HG02759 (cell line): Measurements from ENCODE around the gene GSG1L2.

Source experiments
- ATAC-seq: cut with Tn5 transposase; IDR thresholded peaks from one replicate; pipeline ENCODE4 v1.9.1; 2021; ENCODE audit warnings: mild to moderate bottlenecking, moderate library complexity; ENCODE audit not compliant: unreplicated experiment

GSG1L2 gene

DNA sequence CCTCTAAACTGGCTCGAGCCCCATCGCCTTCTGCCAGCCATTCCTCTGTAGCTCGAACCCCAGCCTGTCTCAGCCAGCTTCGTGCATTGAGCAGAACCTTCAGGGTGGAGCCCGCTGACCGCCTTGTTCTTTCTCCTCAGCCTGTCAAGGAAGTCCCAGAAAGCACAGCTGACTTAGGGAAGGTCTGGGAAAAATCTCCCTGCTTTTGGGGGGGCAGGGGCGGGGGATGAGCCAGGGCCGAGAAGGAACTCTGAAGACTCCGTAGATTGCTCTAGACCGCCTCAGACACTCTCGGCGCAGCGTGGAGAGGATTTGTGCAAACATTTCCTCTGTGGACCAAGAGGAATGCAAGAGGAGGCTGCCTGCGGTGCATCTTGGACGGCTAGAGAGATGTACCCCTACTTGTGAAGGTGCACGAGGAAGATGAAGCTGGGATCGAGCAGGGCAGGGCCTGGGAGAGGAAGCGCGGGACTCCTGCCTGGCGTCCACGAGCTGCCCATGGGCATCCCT, 3.8 kb upstream of the GSG1L2 start, which contains the start of gene GLP2R:
Gene GLP2R, plus strand, starts transcription at position 284 of the 510 bp plus-strand sequence. Its CDS starts 140 bp downstream, at position 424.
- ATAC-seq: no peak

DNA sequence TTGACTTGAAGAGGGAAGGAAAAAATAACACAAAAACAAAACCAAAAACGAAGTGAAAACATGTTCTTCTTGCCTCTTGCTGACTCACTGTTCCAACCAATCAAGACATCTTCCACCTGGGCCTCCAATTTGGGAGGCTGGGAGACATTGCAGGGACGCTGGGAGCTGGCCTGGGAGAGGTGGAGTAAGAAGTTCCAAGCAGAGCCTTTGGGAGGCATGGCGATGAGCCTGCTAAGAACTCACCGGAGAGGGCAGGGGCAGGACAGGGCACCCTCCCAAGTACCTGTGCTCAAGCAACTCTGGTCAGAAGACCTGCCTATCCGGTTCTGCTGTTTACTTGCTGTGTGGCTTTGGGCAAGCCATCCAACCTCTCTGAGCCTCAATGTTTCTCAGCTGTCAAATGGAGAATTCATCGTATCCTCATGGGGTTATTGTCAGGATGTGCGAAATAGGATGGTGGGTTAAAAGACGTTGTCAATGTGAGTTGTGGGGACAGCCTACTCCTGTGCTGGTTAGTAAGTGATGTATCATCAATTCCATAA, 3.0 kb upstream of the GSG1L2 start:
- no peak for ATAC-seq

DNA sequence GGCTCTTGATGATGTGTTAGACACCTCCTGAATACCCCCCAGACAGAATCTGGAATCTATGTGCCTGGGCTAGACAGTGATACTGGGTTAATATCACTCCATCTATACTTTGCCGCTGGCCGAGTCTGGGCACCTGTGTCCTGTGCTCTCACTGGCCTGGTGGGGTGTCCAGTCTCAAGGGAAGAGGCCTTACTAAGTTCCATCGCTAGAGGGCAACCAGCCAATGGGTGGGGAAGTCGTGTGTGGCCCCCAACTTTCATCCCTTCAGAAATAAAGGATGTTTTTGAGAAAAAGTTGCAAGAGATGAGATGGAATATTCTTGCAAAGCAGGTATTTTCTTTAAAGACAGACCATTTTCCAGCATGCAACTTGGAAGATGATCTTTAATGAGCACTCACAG, 2.2 kb upstream of the GSG1L2 start:
- ATAC-seq: no peak

DNA sequence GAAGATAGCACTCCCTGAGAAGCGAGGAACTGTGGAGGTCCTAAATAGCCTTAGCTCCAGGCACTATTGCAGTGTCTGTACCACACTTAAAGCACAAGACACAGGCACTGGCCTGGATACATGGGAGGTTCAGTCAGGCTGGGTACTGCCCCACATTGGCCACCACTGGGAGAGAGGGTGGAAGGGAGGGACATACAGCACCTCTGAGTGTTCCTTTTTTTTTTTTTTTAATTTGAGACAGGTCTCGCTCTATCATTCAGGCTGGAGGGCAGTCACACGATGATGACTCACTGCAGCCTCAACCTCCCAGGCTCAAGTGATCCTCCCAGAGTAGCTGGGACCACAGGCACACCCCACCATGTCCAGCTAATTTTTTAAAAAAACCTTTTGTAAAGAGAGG, 1.4 kb downstream of the GSG1L2 start:
- no peak for ATAC-seq

DNA sequence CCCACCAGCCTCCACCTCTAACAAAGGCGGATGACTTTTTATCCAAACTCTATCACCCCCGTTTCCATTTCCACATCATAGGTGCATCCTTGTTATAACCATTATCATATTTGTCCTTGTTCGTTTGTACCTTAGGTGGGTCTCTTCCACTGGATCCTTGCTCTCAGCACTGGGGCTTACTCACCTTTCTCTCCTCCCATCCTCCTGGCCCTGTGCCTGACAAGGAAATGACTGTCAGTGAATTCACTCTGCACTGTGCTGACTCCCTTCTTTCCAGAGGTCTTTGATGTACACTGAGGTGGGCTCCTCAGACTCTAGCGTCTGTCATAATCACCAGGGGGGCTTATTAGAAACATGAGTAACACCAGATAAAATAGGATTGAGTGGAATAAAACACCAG, 3.1 kb downstream of the GSG1L2 start:
- ATAC-seq: no peak

DNA sequence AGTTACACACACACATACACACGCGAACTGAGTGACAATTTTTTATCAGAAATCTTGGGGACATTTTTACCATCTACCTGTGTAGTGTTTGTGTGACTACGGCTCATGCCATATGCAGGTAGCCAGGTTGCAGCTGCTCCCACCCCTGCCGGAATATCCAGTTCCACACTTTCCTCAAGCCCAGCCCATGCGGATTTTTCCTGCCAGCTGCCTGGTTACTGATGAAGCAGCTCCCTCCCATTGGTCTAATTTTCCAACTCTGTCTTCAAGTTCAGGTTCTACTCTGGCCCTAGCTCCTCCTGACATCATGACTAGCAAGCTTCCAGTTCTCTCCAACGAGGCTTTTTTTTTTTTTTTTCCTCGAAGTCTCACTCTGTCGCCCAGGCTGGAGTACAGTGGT, 4.8 kb downstream of the GSG1L2 start:
- ATAC-seq: no peak

DNA sequence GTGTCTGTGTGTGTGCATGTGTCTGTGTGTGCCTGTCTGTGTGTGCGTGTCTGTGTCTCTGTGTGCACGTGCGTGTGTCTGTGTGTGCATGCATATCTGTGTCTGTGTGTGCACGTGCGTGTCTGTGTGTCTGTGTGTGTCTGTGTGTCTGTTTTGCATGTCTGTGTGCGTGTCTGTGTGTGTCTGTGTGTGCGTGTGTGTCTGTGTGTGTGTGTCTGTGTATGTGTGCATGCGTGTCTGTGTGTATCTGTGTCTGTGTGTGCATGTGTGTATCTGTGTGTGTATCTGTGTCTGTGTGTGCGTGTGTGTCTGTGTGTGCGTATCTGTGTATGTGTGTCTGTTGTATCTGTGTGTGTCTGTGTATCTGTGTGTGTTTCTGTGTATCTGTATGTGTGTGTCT, 5.4 kb downstream of the GSG1L2 start:
- no peak for ATAC-seq

DNA sequence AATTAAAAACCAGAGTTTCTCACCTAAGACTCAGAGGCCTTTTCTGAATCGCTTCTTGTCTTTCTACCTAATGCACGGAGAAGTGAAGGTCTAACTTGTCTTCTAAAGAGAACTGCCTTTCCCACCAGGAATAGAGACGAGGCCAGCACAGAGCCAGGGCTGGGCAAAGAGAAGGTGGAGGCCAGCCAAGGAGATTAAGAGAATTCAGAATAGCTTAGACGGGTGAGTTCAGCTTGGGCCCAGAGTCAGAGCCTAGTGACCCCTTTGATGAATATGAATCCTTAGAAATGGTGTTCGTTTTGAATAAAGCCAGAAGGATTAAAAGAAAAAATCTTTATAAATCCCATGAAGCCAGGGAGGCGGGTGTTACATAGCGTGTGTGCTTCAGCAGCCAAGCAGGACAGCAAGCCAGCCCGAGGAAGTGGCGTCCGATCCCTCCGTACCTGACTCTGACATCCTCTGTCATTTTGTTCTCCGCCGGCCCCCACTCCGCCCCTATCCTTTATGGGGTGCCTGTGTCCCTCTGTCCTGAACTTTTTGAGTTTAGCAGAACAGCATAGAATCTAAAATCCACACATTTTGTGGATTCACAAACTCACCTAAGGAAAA, 7.4 kb downstream of the GSG1L2 start:
- ATAC-seq: no peak

DNA sequence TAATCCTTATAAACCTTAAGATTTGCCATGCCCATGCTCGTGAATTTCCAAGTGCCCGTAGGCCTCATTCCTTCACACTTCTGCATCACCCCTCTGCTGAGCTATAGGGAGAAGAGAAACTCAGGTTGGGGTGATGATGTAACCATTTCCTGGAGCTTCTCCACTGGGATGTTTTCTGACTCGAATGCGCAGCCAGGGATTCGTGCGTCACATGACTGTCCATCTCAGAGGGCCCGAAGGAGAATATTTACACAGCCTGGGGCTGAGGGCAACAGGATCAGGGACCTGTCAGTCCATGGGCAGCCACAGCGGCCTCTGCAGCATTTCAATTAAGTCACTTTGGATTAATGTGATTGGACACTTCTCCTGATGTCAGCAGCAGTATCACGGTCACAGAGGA, 8.7 kb downstream of the GSG1L2 start:
- no peak for ATAC-seq

DNA sequence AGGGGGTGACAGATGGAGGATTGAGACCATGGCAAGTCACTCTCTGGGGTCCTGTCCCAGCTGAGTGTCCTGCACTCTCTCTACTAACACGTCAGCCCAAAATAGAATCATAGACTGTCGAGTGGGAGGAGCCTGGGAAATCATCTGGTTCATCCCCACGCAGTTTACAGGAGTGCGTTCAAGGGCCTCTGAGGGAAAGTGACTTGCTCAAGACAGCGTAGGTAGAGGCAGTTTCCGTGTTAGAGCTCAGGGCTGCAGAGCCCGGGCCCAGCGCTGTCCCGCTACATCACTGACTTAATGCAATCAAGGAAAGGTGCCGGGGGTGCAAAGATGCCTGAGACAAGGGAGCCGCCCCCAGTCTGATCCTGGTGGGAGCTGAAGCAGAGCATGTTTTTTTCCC, 10.3 kb downstream of the GSG1L2 start:
- ATAC-seq: no peak

DNA sequence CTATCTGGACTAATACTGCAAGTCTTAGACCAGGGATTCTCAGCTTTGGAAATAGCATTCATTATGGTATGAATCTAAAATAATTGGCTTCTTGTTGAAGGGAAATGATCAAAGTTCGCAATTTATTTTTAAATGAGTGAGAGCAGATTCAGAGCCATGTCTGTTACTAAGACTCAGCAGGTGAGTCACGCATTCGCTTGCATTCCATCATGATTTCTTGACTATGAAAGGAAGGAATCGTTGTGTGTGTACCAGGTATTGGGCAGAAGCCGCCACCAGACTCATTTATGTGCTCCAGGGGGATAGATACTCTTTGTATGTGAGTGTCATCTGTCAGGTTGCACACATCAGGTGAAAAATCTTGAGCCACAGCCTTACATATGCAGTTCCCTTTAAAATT, 10.8 kb downstream of the GSG1L2 start:
- ATAC-seq: no peak

DNA sequence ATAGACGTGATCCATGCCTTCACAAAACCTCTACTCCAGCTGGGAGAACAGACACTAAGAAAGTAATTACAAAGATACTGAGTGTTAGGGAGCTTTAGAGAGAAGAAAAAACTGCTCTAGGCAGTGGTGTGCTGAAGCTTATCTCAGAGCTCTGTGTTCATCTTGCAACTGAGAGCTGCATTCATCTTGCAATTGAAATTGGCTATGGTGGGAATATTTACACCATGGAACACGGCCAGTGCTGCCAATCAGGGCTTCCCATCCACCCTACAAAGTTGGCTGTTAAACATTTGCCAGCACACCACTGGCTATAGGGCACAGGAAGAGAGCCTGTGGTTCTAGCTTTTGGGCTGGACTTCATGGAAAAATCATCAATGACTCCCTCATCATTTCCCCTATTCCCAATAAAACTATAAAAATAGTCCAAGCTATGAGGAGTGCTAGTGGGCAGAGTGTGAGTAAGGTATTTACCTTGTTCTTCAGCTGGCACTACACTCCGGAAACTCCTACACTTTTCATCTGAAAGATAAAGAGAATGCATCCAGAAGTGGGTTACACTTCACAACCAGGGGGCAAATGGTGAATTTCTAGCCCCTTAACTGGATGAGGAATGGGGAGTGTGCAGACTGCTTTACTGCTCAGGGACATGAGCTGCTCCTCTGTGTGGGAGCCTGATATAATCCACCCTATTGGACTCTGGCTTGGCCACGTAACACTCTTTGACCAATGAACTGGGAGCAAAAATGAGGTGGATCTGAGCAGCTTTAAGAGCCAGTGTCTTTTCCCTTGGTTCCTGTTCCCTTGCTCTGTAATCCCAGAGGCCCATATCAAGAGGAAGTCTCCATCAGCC, 11.6 kb downstream of the GSG1L2 start:
- no peak for ATAC-seq

DNA sequence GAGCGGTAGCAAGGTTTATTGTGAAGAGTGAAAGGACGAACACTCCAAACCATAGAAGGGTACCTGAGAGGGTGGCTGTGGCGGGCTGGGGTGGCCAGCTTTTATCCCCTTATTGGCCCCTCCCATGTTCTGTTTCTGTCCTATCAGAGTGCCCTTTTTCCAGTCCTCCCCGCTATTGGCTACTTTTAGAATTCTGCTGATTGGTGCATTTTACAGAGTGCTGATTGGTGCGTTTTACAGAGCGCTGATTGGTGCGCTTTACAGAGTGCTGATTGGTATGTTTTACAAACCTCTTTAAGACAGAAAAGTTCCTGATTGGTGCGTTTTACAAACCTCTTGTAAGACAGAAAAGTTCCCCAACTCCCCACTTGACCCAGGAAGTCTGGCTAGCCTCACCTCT, 12.5 kb downstream of the GSG1L2 start:
- ATAC-seq: no peak

DNA sequence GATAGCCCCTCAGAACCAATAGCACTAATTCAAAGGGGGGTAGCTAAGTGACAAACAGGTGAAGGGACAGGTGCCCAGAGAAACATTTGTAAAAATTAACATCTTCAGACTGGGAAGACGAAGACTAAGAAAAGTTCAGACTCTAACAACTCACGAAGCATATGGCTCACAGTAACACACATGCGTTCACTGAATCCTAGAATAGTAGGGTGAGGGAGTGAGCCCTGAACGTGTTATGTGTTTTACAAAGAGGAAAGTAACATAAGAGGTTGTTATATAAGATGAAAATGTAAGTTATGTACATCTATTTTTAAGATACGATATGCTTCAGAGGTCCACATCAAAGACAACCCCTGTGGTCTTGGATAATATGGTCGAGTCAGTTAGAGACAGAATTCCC, 15.2 kb downstream of the GSG1L2 start:
- ATAC-seq: no peak

DNA sequence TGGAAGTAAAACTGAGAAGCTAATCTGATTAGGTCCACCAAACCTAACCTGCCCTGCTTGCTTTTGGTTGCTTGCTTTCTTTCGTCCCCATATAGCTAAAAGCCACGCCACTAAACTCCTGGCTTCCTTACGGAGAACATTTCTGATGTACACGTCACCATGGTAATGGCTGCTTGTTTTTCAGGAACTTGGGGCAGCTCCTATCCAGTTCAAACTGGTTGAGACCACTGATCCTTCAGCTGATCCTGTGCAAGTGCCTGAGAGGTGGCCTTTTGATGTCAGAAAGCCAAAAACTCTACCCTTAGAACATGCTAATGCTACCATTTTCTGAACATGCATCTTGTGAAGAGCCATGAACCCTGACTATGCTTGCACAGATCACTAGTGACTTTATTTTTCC, 16.1 kb downstream of the GSG1L2 start:
- ATAC-seq: no peak

DNA sequence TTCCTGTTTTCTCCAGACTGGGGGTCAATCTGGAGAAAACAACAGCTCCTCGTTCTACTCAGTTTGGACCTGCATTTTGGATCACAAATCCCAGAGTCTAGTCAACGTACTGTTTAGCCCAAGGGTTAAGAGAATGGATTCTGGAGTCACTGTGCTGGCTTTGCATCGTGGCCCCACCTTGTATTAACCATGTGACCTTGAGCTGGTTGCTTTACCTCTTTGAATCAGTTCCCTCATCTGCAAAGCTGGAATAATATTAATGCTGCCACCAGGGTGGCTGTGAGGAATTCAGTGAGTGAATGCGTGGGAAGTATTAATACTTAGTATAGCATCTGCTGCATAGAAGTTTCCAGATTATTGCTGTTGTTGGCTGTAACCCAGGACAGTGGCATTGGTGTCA, 19.2 kb downstream of the GSG1L2 start:
- ATAC-seq: no peak

DNA sequence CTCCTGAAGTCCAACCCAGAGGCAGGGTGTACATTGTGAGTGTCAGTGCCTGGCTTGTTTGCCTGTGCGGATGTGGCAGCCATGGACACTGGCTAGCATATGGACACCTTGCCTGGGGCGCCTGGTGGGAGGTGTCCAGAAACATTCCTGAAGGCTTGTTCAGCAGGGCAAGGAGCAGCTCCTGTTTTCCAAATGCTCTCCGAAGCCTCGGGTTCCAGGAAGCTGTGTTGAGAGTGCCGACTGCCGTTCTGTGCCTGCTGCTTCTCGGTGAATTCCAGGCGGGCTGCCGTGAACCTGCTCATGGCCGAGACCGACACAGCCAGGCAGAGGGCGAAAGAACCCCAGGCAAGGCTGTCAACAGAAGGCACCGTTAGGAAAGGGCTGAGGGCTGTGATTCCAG, 19.6 kb downstream of the GSG1L2 start:
- no peak for ATAC-seq

DNA sequence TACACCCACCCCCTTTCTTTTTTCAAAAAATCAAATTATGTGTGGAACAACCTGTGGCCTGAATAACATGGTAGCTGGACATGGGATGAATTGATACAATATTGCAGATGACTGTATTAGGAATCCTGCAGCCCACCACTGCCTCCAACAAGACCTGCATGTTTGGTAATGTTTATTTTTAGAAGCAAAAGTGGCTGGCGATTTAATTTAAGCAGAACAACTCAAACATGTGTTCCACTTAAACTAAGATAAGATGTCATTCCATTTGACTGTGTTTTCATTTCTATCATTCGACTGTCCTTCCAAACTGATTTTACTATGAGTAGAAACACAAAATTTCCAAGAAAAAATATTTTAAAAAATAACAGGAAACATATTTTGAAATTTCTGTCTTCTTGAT, 20.4 kb downstream of the GSG1L2 start:
- no peak for ATAC-seq

DNA sequence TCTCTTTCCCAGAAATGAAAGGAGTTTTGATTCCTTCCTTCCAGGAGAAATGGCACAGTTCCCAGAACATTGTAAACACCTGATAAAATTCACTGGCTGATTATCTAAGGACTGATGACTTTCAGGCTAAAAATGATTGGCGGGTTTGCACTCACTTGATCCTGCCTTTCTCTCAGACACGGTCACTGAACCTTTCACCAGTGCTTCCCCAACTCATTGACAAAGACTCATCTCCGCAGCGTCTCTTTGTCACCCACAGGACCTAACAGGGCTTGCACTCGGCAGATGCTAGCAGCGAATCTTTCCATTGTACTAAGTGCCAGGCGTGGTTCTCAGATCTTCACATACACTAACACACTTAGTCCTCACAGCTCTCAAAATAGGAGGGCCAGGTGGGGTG, 23.2 kb downstream of the GSG1L2 start:
- ATAC-seq: no peak

DNA sequence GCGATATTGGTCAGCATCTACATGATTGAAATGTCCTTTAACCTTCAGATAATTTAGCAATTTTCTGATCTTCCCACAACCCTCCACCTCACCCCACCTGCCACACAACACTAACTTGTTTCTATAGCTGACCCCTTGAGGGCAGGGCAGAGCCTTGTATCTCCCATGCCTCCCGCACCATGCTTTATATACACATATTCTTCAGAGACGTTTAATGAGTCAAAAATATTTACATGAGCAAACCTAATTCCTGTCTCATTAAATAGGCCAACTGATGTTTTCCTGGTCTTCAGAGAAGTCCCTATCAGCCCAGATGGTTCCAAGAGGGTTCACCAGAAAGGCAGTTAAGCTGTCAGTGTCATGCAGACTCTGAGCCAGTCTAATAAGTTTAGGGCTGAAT, 23.9 kb downstream of the GSG1L2 start:
- no peak for ATAC-seq

DNA sequence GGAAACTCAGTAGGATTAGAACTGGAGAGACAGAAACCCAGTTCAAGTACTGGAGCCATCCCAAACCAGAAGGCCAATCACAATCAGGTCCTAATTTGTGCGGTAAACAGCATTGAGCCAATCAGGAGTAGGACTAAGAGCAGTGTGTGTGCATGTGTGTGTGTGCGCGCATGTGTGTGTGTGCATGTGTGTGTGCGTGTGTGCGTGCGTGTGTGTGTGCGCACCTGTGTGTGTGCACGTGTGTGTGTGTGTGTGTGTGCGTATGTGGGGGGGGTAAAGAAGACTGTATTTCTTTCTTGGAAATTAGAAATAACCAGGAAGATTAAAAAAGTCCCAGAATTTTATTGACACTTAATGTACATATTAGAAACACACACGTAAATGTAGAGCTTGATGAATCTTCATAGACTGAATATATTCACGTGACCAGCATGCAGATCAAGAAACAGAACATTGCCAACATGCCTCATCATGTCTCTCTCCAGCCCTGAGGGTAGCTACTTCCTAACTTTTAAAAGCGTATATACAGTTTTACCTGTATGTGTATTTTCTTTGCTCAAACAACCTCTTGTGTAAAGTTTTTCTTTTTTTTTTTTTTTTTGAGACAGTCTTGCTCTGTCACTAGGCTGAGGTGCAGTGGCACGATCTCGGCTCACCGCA, 29.6 kb downstream of the GSG1L2 start:
- ATAC-seq: no peak
